Measurements from ENCODE around the gene DNAAF6.
"Not testable (repeated sequence)": the region's sequence is repeated elsewhere in the genome, so short reads cannot be mapped to it uniquely, and the experiment has no call there.

DNAAF6 gene

GRCh38 chrX:107205770-107206696, at the start of gene DNAAF6, which contains the start of gene NUP62CL:
TSS of gene DNAAF6 (plus strand) at chrX:107206611. CDS start at chrX:107212876, 6,265 bp downstream.
TSS of gene NUP62CL (minus strand) at chrX:107206433. CDS start at chrX:107175146, 31,287 bp downstream.
- H3K27ac ChIP-seq: no peak within 1 kb of the TSS

GRCh38 chrX:107157618-107158017, 48.8 kb upstream of the DNAAF6 start:
- DNase-seq; H3K27me3 ChIP-seq (replicated peaks); H3K27ac ChIP-seq; H3K36me3 ChIP-seq (replicated peaks); in situ Hi-C loops (cut with HindIII; ENCODE audit: low pct_ligation_motif_present, low sequenced_read_pairs); H3K4me3 ChIP-seq (ENCODE audit: low read depth, low read length): not testable (repeated sequence)

More at GRCh38 chrX:107205770-107206696, at the start of gene DNAAF6, which contains the start of gene NUP62CL:
- TF ChIP-seq, protein P1, sequence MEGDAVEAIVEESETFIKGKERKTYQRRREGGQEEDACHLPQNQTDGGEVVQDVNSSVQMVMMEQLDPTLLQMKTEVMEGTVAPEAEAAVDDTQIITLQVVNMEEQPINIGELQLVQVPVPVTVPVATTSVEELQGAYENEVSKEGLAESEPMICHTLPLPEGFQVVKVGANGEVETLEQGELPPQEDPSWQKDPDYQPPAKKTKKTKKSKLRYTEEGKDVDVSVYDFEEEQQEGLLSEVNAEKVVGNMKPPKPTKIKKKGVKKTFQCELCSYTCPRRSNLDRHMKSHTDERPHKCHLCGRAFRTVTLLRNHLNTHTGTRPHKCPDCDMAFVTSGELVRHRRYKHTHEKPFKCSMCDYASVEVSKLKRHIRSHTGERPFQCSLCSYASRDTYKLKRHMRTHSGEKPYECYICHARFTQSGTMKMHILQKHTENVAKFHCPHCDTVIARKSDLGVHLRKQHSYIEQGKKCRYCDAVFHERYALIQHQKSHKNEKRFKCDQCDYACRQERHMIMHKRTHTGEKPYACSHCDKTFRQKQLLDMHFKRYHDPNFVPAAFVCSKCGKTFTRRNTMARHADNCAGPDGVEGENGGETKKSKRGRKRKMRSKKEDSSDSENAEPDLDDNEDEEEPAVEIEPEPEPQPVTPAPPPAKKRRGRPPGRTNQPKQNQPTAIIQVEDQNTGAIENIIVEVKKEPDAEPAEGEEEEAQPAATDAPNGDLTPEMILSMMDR (IDR thresholded peaks at IDR 0.05; ENCODE audit: low read depth, low read length, missing control alignments): no peak
- Histone ChIP-seq H3K36me3 (replicated peaks) (no peaks in the 10 kb centered on the region), H3K4me3 (ENCODE audit: low read depth, low read length) (peak within 1 kb of the TSS; percentile 50), H3K27me3 (replicated peaks) (no peaks in the 10 kb centered on the region)
- DNase-seq: peak; percentile 9
- in situ Hi-C loops (cut with HindIII; ENCODE audit: low pct_ligation_motif_present, low sequenced_read_pairs): no loop called here

GRCh38 chrX:107167163-107167921, 39.1 kb upstream of the DNAAF6 start:
- TF ChIP-seq, protein P1 (IDR thresholded peaks at IDR 0.05; ENCODE audit: low read depth, low read length, missing control alignments): no peak
- in situ Hi-C loops (cut with HindIII; ENCODE audit: low pct_ligation_motif_present, low sequenced_read_pairs): no loop called here
- Histone ChIP-seq H3K36me3 (replicated peaks) (no peaks in the 10 kb centered on the region), H3K4me3 (ENCODE audit: low read depth, low read length) (no peak overlapping the region), H3K27me3 (replicated peaks) (no peaks in the 10 kb centered on the region), H3K27ac (no peak overlapping the region)
- no peak for DNase-seq

- Histone ChIP-seq H3K27ac (no peak overlapping the region), H3K36me3 (replicated peaks) (no peaks in the 10 kb centered on the region), H3K4me3 (ENCODE audit: low read depth, low read length) (no peak overlapping the region), H3K27me3 (replicated peaks) (no peaks in the 10 kb centered on the region)
- in situ Hi-C loops (cut with HindIII; ENCODE audit: low pct_ligation_motif_present, low sequenced_read_pairs): no loop called here
- TF ChIP-seq, protein P1 (IDR thresholded peaks at IDR 0.05; ENCODE audit: low read depth, low read length, missing control alignments): no peak
- DNase-seq: no peak
Measured at GRCh38 chrX:107168257-107168656, 38.2 kb upstream of the DNAAF6 start.

- no peaks in the 10 kb centered on the region for H3K27me3 ChIP-seq (replicated peaks)
- no peak for DNase-seq
- no peaks in the 10 kb centered on the region for H3K36me3 ChIP-seq (replicated peaks)
- H3K27ac ChIP-seq: no peak overlapping the region
- H3K4me3 ChIP-seq (ENCODE audit: low read depth, low read length): no peak overlapping the region
- in situ Hi-C loops (cut with HindIII; ENCODE audit: low pct_ligation_motif_present, low sequenced_read_pairs): no loop called here
- TF ChIP-seq, protein P1 (IDR thresholded peaks at IDR 0.05; ENCODE audit: low read depth, low read length, missing control alignments): no peak
Measured at GRCh38 chrX:107168712-107169111, 37.7 kb upstream of the DNAAF6 start.

Data from brain microvascular endothelial cell (primary cell).